Right atrium auricular region (tissue), 2 donors: ENCODE measurements around the gene CTTN. TPM values are rescaled to one million over a fixed set of nuclear protein-coding genes. Genes with fewer than 3 reads are reported as not detected.

Experiments
- DNase-seq: peaks from one replicate; pipeline ENCODE4 v3.0.0-alpha.2; 2019; ENCODE audit warnings: low spot score
- H3K27ac ChIP-seq, 2 donors: fragments of 200-600 bp; sonication (generic); 1 replicate in 1 of 2; 2 replicates in 1 of 2; pipeline ENCODE4 v1.5.1; 2016 to 2019
- H3K27me3 ChIP-seq, 2 donors: fragments of 200-600 bp; sonication (generic); one replicate each; pipeline versions ENCODE4 v1.5.1 to v1.6.0; 2017 to 2019
- H3K36me3 ChIP-seq: fragments of 200-600 bp; sonication (generic); one replicate; pipeline ENCODE4 v1.5.1; 2016
- H3K4me1 ChIP-seq, 2 donors: fragments of 200-600 bp; sonication (generic); one replicate each; pipeline versions ENCODE4 v1.5.1 to v1.6.0; 2017 to 2019
- H3K4me3 ChIP-seq, 2 donors: fragments of 200-600 bp; sonication (generic); 1 replicate in 1 of 2; 2 replicates in 1 of 2; pipeline ENCODE4 v1.5.1; 2017 to 2019; ENCODE audit warnings: mild to moderate bottlenecking in 1 of 2, moderate library complexity in 1 of 2
- H3K9me3 ChIP-seq, 2 donors: fragments of 200-600 bp; sonication (generic); one replicate each; pipeline ENCODE4 v1.5.1; 2019
- CTCF ChIP-seq, 2 donors: fragments of 200-600 bp; sonication (generic); IDR thresholded peaks; one replicate each; pipeline ENCODE4 v1.5.1; 2019; ENCODE audit warnings: antibody characterized with exemption in 2 of 2
- total RNA-seq, 2 donors: library from RNA; depleted of rRNA; stranded (reverse); fragments of >200 nt; gene quantifications; one replicate each; pipeline ENCODE4 v1.1.0, GENCODE V29; 2016

The CTTN gene
- total RNA-seq, 2 donors from 2014 or later: 67.0 to 99.2 TPM

DNA sequence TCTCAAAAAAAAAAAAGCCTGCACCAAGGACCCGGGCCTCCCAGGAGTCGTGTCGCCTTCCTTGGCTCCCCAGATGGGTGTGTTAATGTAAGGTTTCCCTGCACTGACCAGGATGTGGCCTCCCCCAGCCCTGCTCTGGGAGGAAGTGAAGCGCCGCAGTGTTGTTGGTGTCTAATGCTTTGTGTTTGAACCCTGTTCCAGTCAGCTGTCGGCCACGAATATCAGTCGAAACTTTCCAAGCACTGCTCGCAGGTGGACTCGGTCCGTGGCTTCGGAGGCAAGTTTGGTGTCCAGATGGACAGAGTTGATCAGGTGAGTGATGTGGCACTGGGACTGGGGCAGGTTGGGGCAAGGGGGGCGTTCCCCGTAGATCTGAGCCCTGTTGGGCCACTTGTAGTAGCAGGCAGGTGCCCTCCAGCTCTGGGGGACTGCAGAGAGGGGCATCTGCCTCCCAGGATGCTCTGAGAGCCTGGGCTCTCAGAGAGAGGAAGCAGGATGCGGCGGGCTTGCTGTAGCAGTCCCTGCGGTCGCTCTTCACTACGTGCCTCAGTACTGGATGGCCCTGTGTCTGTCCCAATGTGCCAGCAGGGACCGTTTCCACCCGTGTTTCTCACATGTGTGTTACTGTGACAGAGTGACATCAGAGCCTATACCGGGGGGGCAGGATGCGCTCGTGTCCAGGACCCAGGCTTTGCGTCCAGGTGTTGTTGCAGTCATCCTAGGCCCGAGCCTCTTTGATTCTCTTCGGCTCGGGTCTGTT, 16.2 kb downstream of the CTTN start:
- no peaks in the 10 kb centered on the region for H3K9me3 ChIP-seq
- H3K36me3 ChIP-seq: peaks cover 100% of the 10 kb centered on the region
- no peak overlapping the region for H3K4me3 ChIP-seq
- H3K27ac ChIP-seq: no peak overlapping the region
- no peaks in the 10 kb centered on the region for H3K27me3 ChIP-seq
- no peaks in the 10 kb centered on the region for H3K4me1 ChIP-seq
- DNase-seq: no peak
- TF ChIP-seq CTCF (IDR thresholded peaks at IDR 0.05): no peak

- Histone ChIP-seq H3K36me3 (peaks cover 100% of the 10 kb centered on the region), H3K27ac (no peak overlapping the region), H3K27me3 (no peaks in the 10 kb centered on the region), H3K4me3 (no peak overlapping the region), H3K4me1 (no peaks in the 10 kb centered on the region), H3K9me3 (no peaks in the 10 kb centered on the region)
- TF ChIP-seq CTCF (IDR thresholded peaks at IDR 0.05): no peak
- DNase-seq: no peak
Observed at GRCh38 chr11:70415191-70415590, 16.9 kb downstream of the CTTN start.

DNA sequence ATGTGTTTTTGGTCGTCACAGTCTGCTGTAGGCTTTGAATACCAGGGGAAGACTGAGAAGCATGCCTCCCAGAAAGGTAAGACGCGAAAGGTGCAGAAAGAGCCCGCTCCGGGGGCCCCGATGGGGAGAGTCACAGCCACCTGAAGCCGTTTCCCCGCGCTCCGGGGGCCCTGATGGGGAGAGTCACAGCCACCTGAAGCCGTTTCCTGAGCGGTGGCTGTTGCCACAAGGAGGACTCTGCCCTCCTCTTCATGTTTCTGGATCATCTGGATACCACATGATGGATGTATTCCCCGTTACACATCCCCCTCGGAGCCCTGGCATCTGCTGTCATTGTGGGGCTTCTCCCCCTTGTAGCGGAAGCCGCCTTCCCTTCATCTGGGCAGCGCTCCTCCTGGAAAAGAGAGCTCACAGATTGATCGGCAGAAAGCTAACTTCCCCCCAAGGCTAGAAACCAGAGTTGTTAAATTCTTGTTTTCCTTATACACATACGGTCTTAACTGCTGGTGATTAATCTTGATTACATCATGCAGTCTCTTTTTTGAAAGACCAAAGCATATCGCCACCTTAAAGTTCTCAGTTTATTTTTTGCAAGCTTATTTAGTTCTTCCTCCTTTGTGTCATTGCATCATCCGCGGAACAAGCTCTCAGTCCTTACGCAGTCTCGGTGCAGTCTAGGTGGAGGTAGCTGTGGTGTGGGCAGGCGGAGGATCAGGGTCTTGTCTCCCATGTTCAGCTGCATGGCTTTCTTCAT, 17.5 kb downstream of the CTTN start:
- no peak overlapping the region for H3K4me3 ChIP-seq

DNA sequence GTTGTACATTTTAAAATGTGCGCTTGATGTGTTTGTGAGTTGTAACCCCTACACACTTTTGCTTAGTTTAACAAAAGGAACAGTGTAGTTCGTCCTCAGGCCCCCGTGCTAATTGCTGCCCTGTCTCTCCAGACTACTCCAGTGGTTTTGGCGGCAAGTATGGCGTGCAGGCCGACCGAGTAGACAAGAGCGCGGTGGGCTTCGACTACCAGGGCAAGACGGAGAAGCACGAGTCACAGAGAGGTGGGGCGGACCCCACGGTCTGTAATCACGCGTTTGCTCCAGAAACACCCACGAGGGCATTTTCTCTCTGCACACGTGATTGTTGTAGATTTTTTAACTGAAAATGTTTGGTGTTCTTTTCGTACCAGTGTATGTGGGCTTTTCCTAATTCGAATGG, 18.6 kb downstream of the CTTN start:
- Histone ChIP-seq H3K27me3 (no peaks in the 10 kb centered on the region), H3K36me3 (peaks cover 100% of the 10 kb centered on the region), H3K4me3 (no peak overlapping the region), H3K9me3 (no peaks in the 10 kb centered on the region), H3K27ac (no peak overlapping the region), H3K4me1 (no peaks in the 10 kb centered on the region)
- DNase-seq: no peak
- no peak for TF ChIP-seq CTCF (IDR thresholded peaks at IDR 0.05)

More for the DNA sequence above, 17.5 kb downstream of the CTTN start:
- Histone ChIP-seq H3K36me3 (peaks cover 100% of the 10 kb centered on the region), H3K27ac (no peak overlapping the region), H3K4me1 (no peaks in the 10 kb centered on the region), H3K9me3 (no peaks in the 10 kb centered on the region), H3K27me3 (no peaks in the 10 kb centered on the region)
- DNase-seq: no peak
- no peak for TF ChIP-seq CTCF (IDR thresholded peaks at IDR 0.05)

DNA sequence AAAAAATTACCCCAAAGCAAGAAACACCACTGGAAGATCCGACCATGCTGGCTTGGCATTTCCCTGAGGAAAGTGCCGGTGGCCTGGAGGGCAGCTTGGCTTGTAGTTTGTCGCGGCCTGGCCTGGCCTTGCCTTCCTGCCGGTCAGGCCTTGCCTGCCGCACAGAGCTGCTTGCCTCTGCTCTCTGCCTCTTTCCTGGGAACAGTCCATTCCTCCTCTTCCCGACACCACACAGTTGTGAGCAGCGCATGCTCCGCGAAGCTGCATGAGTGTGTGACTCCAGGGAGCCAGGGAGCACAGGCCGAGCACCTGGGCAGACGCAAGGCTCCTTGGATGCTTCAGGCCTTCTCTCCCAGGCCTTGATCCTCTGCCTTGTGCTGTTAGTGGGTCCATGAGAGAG, 19.8 kb downstream of the CTTN start:
- no peak overlapping the region for H3K4me3 ChIP-seq
- H3K4me1 ChIP-seq: no peaks in the 10 kb centered on the region
- TF ChIP-seq CTCF (IDR thresholded peaks at IDR 0.05): no peak
- H3K36me3 ChIP-seq: peaks cover 100% of the 10 kb centered on the region
- H3K27me3 ChIP-seq: no peaks in the 10 kb centered on the region
- no peak for DNase-seq
- no peaks in the 10 kb centered on the region for H3K9me3 ChIP-seq
- H3K27ac ChIP-seq: no peak overlapping the region
